ENCODE measurements around the gene SOCS3. TPM values are rescaled to one million over a fixed set of nuclear protein-coding genes. Genes with fewer than 3 reads are reported as not detected.

The SOCS3 gene
- total RNA-seq, 4 donors from 2014 or later = 12.5 to 45.0 (median 13.0) TPM

- 93 to 96% methylated on average over 8 of the region's 8 CpGs for WGBS, 2 donors
- H3K4me3 ChIP-seq (ENCODE audit: low read depth, poor library complexity, severe bottlenecking) = no peak overlapping the region
- no peak for TF ChIP-seq POLR2A (IDR thresholded peaks at IDR 0.05)
- TF ChIP-seq, protein P1, sequence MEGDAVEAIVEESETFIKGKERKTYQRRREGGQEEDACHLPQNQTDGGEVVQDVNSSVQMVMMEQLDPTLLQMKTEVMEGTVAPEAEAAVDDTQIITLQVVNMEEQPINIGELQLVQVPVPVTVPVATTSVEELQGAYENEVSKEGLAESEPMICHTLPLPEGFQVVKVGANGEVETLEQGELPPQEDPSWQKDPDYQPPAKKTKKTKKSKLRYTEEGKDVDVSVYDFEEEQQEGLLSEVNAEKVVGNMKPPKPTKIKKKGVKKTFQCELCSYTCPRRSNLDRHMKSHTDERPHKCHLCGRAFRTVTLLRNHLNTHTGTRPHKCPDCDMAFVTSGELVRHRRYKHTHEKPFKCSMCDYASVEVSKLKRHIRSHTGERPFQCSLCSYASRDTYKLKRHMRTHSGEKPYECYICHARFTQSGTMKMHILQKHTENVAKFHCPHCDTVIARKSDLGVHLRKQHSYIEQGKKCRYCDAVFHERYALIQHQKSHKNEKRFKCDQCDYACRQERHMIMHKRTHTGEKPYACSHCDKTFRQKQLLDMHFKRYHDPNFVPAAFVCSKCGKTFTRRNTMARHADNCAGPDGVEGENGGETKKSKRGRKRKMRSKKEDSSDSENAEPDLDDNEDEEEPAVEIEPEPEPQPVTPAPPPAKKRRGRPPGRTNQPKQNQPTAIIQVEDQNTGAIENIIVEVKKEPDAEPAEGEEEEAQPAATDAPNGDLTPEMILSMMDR (IDR thresholded peaks at IDR 0.05) = no peak
- DNase-seq (ENCODE audit: low spot score in 2 of 2) = no peak
- intact Hi-C loops (cut with DNase I; ENCODE audit: low total_unique reads) = no loop called here
Observed at GRCh38 chr17:78368854-78369495, 9.1 kb upstream of the SOCS3 start.

DNA sequence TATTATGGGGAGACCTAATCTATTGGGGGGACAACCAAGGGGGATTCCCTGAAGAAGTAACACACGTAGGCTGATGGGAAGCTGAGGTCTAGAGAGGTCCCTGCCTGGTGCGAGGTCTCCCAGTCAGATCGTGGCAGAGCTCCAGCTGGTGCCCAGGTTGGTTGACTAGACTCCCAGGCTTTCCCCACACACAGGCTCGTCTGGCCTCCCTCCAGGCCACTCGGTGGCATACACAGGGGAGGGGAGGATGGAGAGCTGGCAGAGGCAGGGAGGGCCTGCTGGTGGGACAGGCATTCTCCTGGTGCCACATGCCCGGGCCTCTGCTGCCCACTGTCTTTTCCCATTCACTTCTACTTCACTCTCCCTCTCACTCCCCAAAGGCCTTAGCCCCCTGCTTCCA is 8.5 kb upstream of the SOCS3 start:
- TF ChIP-seq POLR2A (IDR thresholded peaks at IDR 0.05) = no peak
- TF ChIP-seq, protein P1 (IDR thresholded peaks at IDR 0.05) = no peak
- 72 to 76% methylated on average over 6 of the region's 6 CpGs for WGBS, 2 donors
- DNase-seq (ENCODE audit: low spot score in 2 of 2) = no peak
- intact Hi-C loops (cut with DNase I; ENCODE audit: low total_unique reads) = no loop called here
- H3K4me3 ChIP-seq (ENCODE audit: low read depth, poor library complexity, severe bottlenecking) = no peak overlapping the region

DNA sequence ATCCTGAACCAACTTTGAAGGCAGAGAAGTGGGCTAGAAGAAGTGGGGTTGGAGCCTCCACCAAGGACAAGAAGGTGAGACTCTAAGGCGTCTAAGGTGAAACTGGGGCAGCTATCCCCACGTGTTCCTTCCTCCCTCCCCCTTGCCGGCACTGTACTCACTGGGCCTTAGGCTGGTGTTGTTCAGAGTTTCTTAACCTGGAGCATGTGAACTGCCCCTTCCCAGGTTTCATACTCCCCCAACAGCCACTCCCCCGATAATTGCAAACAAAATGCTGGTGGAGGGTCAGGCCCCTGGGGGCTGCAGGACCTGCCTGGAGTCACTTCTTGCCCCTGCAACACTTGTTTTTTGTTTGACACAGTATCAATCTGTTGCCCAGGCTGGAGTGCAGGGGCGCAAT is 7.3 kb upstream of the SOCS3 start:
- 85 to 92% methylated on average over 5 of the region's 5 CpGs for WGBS, 2 donors
- intact Hi-C loops (cut with DNase I; ENCODE audit: low total_unique reads) = no loop called here
- H3K4me3 ChIP-seq (ENCODE audit: low read depth, poor library complexity, severe bottlenecking) = no peak overlapping the region
- DNase-seq (ENCODE audit: low spot score in 2 of 2) = no peak
- TF ChIP-seq POLR2A (IDR thresholded peaks at IDR 0.05) = no peak
- TF ChIP-seq, protein P1 (IDR thresholded peaks at IDR 0.05) = no peak

- 67 to 75% methylated on average over 18 of the region's 18 CpGs for WGBS, 2 donors
Observed at GRCh38 chr17:78366109-78366848, 6.4 kb upstream of the SOCS3 start.

GRCh38 chr17:78365561-78366108 is 5.8 kb upstream of the SOCS3 start:
- WGBS, 2 donors = 59 to 67% methylated on average over 16 of the region's 16 CpGs
- TF ChIP-seq POLR2A (IDR thresholded peaks at IDR 0.05) = no peak
- TF ChIP-seq, protein P1 (IDR thresholded peaks at IDR 0.05) = no peak
- DNase-seq (ENCODE audit: low spot score in 2 of 2) = no peak
- intact Hi-C loops (cut with DNase I; ENCODE audit: low total_unique reads) = no loop called here
- H3K4me3 ChIP-seq (ENCODE audit: low read depth, poor library complexity, severe bottlenecking) = no peak overlapping the region

More at GRCh38 chr17:78366109-78366848, 6.4 kb upstream of the SOCS3 start:
- no peak for DNase-seq (ENCODE audit: low spot score in 2 of 2)
- no peak overlapping the region for H3K4me3 ChIP-seq (ENCODE audit: low read depth, poor library complexity, severe bottlenecking)
- intact Hi-C loops (cut with DNase I; ENCODE audit: low total_unique reads) = no loop called here
- TF ChIP-seq, protein P1 (IDR thresholded peaks at IDR 0.05) = no peak

All from lower leg skin (tissue), 4 donors.